SKM-1 treated with dmso at 0.1 percent for 144 hours (cell line): ENCODE measurements around the gene RFTN2.
"Not testable (repeated sequence)": the region's sequence is repeated elsewhere in the genome, so short reads cannot be mapped to it uniquely, and the experiment has no call there.

Source experiments
- DNase-seq: peaks from one replicate; lab custom pipeline; 2025; ENCODE audit not compliant: unreplicated experiment; lab: John Stamatoyannopoulos, UW

The RFTN2 gene

GRCh38 chr2:197675246-197675645, at the start of gene RFTN2:
RFTN2 (minus strand) TSS chr2:197675587; CDS start chr2:197675458, 129 bp downstream.
- no peak for DNase-seq

GRCh38 chr2:197717863-197718262, 42.5 kb upstream of the RFTN2 start:
- DNase-seq: no peak

DNA sequence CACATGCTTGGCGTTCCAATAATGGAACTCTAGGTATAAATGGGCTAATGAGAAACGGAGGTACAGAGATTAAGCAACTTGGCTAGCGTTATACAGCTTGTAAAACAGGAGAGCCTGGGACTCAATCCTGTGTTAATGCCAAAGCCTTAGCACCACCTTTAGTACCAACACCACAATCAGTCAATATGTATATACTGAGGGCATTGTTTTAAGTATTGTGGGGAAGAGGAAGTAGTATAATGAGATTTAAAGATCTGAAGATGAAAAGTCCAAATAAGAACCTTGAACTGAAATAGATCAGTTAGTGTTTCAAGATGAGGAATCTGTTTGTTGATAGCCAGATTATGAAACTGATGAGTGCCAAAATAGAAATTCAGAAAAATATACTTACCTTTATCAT, 37.9 kb upstream of the RFTN2 start:
- no peak for DNase-seq

- DNase-seq: no peak
These were observed 36.2 kb upstream of the RFTN2 start for GRCh38 chr2:197711578-197711977.

- DNase-seq: no peak
These were observed 35.1 kb upstream of the RFTN2 start for GRCh38 chr2:197710424-197711042.

GRCh38 chr2:197709140-197709539, 33.8 kb upstream of the RFTN2 start:
- not testable (repeated sequence) for DNase-seq

DNA sequence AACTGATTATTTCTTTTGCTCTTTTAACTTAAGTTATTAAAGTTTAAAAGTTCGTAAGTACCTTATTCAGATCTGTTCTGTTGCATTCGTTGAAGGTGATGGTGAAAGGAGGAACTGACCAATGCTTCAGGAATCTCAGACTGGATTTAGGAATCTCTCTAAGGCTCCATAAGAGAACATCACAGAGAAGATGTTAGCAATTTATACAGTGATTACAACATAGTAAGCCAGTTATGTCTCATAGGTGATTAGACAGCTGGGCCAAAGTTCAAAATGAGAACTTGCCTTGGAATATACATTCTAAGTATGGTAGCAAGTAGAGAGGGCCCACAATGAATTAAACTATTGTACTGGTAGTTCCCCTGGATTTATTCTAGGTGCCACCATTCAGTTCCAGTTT, 32.9 kb upstream of the RFTN2 start:
- DNase-seq: no peak

DNA sequence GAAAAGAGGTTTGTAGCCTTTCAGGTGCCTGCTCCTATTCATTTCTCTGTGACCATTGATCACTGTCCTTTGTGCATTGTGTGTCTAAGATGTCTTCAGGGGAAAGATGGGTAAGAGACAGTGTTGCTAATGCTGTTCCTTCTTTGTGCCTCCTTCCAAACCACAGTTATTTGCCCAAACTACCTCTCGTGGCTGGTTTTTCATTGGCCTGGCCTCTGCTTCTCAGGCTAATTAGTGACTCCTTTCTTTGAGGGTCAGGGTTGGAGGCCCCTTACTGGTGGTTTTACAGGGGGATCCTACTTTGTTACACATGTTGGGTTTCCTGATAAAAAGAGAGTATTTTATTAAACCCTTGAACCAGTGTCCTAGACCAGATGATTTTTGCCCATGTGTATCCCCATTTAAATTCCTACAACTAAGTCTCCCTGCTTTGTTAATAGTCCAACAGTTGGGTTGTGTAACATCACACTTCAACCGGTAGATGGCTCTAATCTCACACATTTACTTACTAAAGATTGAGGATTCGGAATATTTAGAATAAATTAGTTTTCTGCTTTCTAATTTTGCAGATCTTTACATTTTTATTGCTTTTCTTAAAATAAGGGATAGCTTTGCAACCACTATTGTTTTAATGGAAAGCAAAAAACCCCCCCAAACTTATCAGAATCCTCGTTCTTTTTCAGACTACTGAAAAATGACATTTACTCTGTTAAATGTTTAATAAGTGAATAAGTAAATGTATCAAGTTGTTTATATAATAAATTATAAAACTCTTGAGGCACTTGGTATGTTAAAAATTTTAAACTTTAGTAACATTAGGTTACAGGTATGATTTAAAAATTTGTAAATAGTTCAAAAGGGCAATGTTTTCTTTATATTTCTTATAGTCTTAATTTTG, 32.2 kb upstream of the RFTN2 start:
- DNase-seq: peak; percentile 66

GRCh38 chr2:197706839-197707207, 31.4 kb upstream of the RFTN2 start:
- no peak for DNase-seq

- DNase-seq: no peak
These were observed 30.8 kb upstream of the RFTN2 start for GRCh38 chr2:197705912-197706838.

- DNase-seq: peak; percentile 84
These were observed 29.9 kb upstream of the RFTN2 start, which contains the start of gene MARS2 for GRCh38 chr2:197705121-197705911. MARS2 (plus strand) TSS chr2:197705369; CDS start chr2:197705406, 37 bp downstream.

- no peak for DNase-seq
These were observed 29.2 kb upstream of the RFTN2 start for GRCh38 chr2:197704434-197705120.

DNA sequence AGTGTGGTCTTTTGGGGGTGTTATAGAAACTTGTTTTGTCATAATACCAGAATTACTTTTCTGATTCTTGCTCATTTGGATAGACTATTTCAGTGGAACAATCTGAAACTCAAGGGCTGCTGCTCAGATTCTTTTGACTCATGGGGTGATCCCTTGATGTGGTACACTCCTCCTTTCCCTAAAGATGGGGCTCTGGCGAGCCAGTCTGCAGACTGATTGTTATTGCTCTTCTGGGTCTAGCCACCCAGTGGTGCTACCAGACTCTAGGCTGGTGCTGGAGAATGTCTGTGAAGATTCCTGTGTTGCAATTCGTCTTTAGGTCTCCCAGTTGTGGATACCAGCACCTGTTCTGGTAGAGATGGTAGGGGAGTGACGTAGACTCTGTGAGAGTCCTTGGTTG, 25.6 kb upstream of the RFTN2 start:
- DNase-seq: no peak

DNA sequence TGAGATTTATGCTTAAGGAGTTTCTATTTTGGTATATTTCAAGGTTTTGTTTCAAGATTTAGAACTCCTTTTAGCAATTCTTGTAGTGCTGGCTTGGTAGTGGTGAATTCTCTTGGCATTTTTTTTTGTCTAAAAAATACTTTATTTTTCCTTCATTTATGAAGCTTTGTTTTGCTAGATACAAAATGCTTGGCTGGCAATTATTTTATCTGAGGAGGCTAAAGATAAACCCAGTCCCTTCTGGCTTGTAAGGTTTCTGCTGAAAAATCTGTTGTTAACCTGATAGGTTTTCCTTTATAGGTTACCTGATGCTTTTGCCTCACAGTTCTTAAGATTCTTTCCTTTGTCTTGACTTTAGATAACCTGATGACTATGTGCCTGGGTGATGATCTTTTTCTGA, 24.3 kb upstream of the RFTN2 start:
- DNase-seq: not testable (repeated sequence)

- not testable (repeated sequence) for DNase-seq
These were observed 21.2 kb upstream of the RFTN2 start for GRCh38 chr2:197696571-197696970.

DNA sequence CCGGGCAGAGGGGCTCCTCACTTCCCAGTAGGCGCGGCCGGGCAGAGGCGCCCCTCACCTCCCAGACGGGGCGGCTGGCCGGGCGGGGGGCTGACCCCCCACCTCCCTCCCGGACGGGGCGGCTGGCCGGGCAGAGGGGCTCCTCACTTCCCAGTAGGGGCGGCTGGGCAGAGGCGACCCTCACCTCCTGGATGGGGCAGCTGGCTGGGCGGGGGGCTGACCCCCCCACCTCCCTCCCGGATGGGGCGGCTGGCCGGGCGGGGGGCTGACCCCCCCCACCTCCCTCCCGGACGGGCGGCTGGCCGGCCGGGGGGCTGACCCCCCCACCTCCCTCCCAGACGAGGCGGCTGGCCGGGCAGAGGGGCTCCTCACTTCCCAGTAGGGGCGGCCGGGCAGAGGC, 20.6 kb upstream of the RFTN2 start:
- not testable (repeated sequence) for DNase-seq

GRCh38 chr2:197695206-197695605, 19.8 kb upstream of the RFTN2 start:
- not testable (repeated sequence) for DNase-seq

GRCh38 chr2:197677483-197677882, 2.1 kb upstream of the RFTN2 start:
- DNase-seq: no peak

- DNase-seq: no peak
These were observed 1.7 kb upstream of the RFTN2 start for GRCh38 chr2:197677056-197677455.

GRCh38 chr2:197675711-197676188, 363 bp upstream of the RFTN2 start:
- no peak for DNase-seq
